RCC 7860 (cell line): ENCODE measurements around the gene MEG3.

Source experiments
- DNase-seq: peaks from one replicate; pipeline ENCODE4 v3.0.0-alpha.2; 2015; ENCODE audit warnings: low spot score
- FAIRE-seq: peaks from 2 replicates; lab custom pipeline; 2012; peaks lifted over from hg19 to GRCh38; lab: Jason Lieb, UNC

MEG3 gene

DNA sequence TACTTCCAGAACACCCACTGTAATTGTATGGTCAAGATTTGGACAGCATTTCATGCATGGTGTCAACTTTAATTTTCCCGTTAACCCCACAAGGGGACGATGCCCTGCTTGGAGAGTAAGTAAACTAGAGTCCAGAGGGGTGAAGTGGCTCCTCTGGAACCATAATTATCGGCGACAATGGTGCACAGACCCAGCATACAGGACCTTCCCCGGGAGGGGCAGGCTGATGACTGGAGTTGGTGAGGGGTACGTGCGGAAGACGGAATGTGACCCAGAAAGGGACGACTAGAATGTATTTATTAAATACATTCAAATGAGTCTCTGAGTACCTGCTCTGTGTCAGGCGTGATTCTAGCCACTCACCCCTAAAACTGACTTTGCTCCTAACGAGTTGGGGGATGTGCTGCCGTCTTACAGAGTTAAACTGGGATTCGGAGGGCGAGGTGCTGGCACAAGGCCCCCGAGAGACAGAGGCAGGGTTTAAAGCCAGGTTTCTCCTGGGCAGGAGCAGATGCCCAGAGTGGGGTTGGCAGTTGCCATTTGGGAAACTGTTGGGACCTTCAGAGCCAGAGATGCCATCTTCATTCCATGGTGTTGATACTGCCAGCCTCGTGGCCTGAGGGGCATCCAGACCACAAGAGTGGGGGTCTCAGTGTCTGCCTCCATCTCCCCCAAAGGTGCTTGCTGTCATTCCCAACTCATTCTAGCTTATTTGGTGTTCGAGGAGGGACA, 66.7 kb downstream of the MEG3 start:
- FAIRE-seq: no peak
- no peak for DNase-seq

- FAIRE-seq (no peak), DNase-seq (no peak)
Measured at GRCh38 chr14:100893228-100893601, 67.3 kb downstream of the MEG3 start.

DNA sequence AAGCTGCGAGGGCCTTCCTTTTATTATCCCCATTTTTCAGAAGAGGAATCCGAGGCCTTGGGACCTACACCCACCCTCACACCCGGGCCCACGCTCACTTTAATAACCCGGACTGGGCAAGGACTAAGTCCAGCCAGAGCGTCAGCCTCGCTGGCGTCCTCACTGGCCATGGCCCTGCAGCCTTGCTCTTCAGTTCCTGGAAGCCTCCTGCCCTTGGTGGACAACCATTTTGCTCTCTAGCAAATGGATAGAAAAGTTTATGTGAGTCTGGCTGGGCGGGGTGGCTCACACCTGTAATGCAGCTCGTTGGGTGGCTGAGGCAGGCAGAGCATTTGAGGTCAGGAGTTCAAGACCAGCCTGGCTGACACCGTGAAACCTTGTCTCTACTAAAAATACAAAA, 67.8 kb downstream of the MEG3 start:
- FAIRE-seq: no peak

DNA sequence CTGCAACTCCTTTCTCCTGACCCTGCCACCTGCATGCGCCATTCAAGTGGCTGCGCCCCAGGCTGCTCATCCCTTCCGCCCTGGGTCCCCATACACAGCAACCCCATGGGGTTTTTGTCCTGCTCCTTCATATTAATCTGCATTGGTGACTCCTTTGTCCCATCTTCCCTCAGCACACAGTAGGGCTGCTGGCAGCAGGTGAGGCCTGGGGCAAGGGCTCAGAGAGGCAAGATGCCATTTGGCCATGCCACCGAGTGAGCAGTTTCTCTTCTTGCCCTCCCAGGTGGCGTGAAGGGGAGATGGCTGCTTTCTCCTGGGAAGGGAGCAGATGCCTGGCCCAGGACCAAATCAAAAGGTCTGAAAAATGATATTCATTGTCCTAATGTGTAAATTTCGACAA, 68.5 kb downstream of the MEG3 start:
- no peak for DNase-seq

More for the DNA sequence above, 67.8 kb downstream of the MEG3 start:
- DNase-seq: no peak

DNA sequence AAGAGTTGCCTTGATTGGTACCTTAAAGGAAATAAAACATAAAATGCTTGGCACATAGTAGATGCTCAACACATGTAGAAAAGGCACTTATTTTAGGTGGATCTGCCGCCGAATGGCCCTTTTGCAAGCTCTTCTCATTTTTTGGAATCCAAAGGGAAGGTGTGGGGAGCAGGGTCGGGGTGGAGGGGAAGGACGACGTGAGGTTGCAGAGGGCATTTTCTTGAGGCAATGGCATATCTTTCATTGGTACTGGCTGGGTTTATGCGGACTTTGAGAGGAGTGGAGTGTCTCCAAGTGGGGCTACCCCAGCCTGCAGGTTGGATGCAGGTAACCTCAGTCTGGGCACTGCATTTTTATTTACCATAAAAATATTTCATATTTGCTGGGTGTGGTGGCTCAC, 69.5 kb downstream of the MEG3 start:
- DNase-seq: no peak
- no peak for FAIRE-seq

More for the DNA sequence above, 68.5 kb downstream of the MEG3 start:
- no peak for FAIRE-seq

DNA sequence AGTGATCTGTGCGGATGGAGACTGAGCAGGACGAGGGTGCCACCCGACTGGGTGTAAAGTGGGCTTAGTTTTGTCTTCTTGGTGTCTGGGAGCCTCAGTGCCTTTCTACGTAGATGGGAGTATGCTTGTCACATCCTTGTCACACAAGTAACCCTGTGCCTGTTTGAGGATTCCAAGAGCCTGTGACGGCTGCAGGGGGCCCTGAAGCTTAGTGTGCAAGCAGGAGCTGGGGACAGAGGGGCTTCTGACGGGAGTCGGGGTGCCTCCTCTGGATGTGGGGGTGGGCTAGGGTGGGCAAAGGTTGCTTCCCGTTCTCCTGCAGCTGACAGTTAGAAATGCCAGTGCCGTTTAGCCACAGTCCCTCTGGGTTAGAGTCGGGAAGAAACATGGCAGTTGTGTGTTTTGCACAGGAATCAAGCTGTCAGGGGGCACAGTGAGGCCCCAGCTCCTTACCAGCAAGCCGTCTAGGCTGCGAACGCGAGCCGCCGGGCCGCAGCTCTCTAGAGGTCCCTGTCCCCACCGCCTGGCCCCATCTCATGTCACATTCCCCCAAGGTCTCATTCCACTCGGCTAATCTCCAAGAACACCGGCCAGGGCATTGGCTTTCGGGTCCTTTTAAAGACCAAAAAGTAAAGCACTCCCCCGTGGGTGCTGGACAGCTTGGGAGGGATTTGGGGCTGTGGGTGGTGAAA, 70.6 kb downstream of the MEG3 start:
- no peak for FAIRE-seq

GRCh38 chr14:100898465-100898864, 72.5 kb downstream of the MEG3 start:
- FAIRE-seq: no peak
- no peak for DNase-seq

More for the DNA sequence above, 70.6 kb downstream of the MEG3 start:
- no peak for DNase-seq

DNA sequence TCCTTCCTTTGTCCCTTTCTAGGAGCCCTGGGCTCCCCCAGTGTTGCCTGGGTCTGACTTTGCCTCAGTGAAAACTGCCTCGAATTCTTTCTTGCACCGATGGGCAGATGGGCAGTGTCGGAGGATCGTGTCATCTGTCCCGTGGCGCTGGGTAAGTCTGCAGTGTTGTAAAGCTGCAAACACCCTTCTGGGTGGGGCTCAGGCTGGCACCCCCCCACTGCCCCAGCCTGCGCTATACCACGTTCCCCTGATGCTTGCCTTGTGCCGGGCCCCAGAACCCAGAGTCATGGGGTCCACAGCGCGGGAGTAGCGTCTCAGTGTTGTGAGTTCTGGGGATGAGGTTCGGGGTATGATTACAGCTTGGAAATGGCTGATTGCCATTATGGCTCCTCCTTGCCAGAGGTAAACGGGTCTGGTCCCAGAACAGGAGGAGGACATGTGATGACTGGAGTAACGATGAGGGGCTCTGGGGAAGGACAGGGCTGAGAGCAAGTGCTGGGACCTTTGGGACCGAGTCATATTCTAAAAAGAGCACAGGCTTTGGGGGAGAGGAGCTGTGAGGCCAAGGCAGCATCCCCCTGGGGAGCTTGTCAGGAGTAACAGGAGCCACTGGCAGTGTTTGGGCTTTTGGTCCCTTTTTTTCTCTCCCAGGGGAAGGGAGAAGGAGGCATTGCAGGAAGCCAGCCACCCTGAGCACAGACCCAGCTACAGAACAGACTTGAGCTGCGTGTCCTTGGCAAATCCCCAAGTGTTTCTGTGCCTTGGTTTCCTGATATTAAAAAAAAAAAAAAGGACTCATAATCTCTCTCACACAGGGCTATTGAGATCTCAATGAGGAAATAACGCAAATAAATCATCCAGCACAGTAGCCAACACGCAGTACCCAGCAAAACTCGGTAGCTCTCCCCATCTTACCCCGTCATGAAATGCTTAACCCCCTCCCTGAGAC, 73.3 kb downstream of the MEG3 start:
- DNase-seq (no peak), FAIRE-seq (no peak)

DNA sequence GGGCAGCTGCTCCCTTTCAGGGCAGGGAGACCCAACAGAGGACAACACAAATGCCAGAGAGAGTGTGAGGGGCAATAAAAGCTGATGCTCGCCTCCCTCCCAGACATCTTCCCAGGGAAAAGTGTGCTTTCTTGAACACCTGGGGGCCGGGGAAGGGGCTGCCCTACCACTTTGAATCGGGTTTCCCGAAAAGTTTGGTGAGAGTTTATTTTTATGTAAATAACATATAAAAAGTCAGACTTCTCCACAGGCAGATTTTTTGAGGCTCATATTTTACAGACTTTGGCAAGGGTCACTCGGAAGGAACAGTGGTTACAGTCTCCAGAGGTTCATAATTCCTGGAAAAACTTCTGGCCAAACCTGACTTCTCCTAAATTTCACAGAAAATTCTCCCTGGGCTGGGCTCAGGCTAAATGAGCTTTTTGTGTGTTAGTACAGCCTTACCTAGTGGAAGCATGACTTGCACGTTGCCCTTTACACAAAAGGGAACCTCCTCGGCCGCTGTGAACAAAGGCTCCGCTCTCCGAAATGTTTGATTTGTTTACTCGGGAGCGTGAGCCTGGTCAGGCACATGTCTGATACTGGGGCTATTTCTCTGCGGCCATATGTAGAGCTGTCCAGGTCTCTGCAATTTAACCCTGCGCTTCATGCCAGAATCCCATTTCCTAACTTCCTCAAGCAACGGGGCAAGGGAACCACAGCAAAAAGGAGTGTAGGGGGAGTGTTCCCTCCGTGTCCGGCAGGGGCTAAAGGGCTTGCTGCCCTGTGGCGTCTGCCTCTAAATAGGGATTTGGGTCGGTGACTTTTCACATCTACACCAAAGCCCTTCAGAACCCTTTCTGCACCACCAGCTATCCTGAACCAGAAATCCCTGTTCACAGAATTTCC, 74.2 kb downstream of the MEG3 start:
- FAIRE-seq (no peak), DNase-seq (no peak)

DNA sequence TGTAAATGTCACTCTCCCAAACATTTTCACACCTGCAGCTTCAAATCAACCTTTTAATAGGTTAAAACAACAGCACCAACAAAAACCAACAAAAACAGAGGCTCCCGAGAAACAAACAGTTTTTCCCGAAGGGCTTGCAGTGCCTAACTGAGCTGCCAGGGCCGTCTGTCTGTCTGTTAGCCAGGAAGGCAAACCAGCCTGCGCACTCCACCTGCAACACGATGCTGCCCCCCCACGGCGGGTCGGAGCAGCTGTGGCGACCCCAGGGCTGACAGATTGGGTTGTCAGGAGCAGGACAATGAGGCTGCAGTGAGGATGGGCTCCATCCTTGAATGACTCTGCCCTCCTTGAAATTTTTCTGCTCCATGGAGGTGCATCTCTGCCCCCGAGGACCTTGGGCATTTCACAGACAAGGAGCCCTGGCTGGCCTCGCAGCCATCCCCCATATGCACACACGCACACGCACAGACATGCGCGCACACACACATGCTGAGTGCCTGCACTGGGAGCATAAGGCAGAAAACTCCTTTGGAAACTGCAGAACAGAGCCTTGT, 75.0 kb downstream of the MEG3 start:
- DNase-seq: no peak
- FAIRE-seq: no peak

DNA sequence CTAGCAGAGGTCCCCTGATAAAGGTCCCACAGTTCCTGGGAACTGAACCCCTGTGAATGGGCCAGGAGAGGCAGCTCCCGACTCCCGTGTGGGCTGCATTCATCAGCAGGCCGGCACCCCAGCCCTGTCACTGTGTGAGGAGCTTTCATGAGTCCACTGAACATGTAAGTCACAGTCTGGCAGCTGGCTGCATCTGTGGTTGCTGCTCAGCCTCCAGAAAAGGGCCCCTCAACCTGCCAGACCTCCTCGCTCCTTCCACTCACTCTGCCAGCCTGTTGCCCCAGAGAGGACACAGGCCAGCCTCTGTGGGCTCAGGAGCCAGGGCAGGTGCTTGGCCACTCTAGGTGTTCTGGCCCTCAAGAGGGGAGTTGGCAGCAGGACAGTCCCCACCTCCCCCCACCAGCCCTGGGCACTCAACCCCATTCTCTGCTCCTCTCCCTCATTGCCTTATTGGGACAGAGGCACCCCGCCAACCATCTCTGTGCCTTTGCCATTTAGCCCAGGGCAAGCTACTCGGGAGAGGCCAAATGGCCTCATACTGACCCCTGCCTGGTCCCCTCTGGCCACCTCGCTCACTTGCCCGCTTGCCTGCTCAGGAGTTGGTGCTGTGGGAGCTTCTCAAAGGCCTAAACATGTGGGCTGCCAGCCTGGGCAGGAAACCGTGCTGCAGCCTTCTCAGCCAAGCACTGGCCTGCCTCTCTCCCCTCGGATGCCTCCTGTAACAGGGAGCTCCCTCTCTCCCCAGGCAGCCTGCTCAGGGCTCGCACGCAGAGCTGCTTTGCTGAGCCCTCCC, 75.7 kb downstream of the MEG3 start:
- no peak for FAIRE-seq
- no peak for DNase-seq

DNA sequence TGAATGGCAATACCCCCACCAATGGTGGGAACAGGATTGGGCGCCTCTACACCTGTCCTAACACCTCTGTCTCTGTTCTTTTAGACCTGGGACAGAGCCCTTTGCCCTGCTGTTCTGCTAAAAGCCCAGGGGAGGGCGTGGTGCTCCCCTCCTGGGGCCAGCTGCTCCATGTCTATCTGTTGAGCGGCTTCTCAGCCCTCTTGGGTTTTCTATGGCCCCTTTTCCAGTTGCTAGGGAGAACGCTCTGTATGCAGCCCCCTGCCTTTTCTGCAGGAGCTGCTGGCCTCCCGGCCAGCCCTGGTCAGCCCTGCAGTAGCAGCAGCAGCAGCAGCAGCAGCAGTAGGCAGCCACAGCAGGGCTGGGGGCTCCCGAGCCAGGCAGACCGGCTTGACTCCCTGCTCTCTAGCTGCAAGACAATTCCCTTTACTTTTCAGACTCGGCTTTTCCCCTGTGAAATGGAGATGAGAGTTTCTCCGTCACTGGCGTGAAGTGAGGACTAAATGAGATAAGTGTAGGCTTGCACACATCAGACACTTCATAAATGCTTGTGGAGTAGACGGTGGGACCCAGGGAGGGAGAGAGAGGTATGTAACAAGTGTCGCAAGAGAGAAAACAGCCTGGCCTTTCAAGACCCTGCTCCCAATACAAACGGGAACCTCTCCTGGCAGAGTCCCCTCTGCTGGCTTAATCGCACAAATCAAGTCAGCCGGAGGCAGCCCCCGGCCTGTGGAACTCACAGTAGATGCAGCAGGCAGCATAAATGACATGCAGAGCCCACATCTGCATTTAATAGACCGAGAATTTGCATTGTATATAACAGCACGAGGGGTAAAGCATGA, 76.6 kb downstream of the MEG3 start:
- FAIRE-seq: no peak
- no peak for DNase-seq

GRCh38 chr14:100903134-100903468, 77.2 kb downstream of the MEG3 start:
- FAIRE-seq: no peak
- no peak for DNase-seq

- DNase-seq (no peak), FAIRE-seq (no peak)
Measured at GRCh38 chr14:100903672-100904185, 77.8 kb downstream of the MEG3 start, which contains the start of gene RTL1. TSS of gene RTL1 (minus strand) at chr14:100903722. CDS start at chr14:100884788, 18,934 bp downstream.

DNA sequence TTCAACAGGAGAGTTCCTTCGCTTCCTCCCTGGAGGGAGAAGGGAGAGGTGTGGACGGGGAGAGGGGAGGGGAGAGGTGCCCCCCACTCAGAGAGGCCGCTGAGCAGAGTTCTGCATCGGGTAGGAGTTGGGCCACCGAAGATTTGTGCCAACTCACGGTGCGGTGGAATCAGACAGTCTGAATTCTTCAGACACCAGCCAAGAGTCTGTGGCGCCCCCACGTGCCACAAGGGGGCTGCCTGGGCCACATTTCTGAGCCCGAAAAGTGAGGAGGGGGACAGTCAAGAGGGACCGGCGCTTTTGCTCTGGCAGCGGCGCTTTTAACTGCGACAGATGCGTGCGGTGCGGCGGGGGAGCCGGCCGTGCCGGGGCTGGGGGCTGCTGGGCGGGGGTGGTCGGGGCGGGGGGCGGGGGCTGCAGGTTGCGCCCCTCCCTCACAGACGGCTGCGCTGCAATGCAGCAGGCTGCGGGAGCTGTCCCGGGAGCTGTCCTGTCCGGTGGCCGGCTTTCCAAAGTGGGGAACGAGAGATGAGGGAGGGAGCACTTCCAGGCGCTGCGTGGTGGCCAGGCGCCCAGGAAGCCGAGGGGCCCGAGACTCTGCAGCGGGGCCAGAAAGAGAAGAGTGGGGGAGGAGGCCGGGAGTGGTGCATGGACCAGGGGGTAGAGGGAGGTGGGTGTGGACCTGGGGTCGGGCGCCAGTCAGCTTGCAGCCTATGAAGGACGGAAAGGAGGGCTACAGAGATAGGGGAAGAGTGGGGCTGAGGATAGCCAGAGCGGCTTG, 78.6 kb downstream of the MEG3 start:
- FAIRE-seq: no peak
- no peak for DNase-seq

DNA sequence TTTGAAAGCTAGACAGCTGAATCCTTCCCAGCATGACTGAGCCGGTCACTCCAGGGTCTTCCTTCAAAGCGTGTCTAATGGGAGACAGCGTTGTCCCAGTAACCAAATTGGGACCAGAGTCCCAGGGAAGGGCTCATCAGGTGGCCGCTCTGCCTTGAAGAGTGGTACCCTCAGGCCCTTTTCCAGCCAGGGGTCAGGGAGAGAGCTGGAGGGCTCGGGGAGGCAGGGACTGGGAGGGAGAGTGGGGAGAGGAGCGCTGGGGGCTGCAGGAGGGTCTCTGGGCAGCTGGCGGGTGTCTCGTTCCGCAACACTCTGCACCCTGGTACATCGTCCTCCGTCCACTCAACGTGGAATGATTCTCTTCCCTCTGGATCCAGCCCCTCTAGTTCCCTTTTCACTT, 79.2 kb downstream of the MEG3 start:
- DNase-seq: no peak
- no peak for FAIRE-seq

GRCh38 chr14:100906420-100906819, 80.5 kb downstream of the MEG3 start:
- DNase-seq (no peak), FAIRE-seq (no peak)
